ENCODE results near the gene PALM.
"Not testable (repeated sequence)": the region's sequence is repeated elsewhere in the genome, so short reads cannot be mapped to it uniquely, and the experiment has no call there.

PALM gene

DNA sequence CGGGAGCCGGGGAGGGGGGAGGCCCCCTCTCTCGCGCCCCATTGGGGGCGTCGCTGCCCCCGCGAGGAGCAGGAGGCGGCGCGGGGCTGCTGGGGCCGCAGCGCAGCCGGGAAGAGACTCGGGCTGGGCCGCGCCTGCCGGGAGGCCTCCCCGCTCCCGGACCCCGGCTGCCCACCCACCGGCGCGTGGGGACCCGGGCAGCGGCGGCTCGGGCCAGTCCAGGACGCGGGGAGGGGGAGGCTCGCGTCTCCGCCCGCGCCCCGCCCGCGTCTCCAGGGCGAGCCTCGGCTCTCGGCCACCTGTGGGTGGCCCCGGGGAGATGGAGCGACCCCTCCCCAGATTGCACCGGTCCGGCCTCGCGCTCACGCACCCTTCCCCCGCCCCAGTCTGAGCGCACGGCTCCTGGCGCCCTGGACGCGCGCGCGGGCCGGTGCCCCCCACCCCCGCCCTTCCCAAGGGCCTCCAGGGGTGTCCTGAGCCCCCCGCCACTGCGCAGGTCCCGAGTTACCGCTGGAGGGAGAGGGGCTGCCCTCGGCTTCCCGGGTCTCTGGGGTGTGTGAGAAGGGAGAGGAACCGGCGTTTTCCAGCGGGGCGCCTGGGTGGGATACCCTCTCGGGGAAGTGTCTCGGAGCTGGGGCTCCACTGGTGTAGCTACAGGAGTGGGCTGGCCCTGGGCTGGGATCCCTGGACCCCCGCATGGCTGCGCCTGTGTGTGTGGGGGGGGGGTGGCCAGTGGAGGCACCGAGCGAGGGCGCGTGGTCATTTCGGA lies 645 bp downstream of the PALM start:
- no peak for DNase-seq

DNA sequence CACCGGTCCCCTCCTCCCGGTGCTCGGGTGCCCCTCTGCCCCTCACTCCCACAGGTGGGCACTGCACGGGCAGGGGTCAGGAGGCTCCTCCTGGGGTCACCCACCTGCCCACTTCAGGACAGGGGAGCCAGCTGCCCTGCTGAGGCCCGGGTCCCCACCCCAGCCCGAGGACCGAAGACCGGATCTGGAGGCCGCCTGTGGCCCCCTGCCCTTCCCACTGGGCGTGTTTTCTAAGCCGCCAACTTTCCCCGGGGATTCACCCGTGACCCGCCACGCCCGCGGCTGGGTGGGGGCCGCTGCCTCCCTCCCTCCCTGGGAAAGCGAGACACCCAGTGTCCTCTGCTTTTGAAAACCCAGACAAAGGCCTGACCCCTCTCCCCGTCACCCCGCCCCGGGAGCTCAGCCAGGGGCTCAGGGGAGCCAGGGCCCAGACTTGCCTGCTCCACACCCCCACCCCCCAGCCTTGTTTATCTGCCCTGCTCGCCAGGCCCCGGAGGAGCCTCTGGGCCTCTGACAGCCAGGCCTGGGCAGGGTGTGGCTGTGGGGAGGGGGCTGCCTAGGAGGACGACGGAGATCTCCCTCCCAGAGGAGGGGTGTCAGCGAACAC lies 1.3 kb downstream of the PALM start:
- no peak for DNase-seq

DNA sequence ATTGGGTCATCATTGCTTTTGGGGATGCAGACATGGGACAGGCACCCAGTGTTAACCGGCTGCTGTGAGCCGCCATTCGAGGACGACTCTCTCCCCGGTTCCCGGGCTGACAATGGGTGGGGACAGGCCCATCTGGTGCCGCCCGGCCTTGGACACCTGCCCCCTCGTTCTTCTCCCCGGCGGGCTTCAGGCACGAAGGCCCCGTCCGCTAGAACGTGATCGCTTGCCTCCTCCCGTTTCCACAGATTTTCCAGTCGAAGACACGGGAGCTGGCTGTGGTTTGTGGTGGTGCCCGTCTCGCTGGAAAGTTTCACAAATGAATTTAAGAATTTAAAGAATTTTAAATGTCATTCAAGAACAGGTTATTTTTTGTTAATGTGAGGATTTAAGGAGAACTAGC lies 2.0 kb downstream of the PALM start:
- no peak for DNase-seq

DNA sequence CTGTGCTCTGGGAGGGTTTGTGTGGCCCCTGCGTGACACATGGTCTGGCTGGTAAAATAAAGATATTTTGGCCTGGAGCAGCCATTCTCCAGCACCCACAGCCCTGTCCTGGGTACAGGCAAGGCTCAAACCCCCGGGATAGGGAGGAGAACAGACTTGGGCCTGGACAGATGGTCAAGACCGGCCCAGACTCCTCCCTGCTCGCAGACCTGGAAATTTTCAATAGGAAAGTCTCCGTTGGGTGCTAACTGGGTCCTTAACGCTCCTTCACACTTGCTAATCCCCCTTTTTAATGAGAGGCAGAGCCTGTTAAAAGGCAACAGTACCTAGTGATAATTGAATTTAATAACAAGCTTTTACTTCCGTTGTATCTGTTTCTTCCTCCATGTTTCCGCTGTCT lies 2.5 kb downstream of the PALM start:
- DNase-seq, result no peak

DNA sequence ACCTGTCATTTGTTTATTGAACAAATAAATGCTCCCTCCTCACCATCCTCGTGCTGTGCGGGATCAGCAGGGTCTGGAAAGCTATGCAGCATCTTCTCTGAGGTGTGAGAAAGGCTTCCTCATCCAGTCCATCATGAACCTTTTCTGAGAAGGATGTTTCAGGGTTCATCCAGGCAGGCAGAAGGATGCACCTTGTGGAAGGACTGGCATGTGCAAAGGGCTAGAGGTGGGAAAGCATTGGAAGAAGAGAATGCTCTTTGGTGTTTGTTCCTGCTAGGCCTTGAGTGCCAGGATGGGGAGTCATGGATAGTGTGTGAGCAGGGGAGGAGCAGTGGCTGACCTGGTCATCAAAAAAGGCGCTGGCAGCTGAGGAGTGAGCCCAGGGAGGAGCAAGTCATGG lies 6.6 kb downstream of the PALM start:
- no peak for DNase-seq

DNA sequence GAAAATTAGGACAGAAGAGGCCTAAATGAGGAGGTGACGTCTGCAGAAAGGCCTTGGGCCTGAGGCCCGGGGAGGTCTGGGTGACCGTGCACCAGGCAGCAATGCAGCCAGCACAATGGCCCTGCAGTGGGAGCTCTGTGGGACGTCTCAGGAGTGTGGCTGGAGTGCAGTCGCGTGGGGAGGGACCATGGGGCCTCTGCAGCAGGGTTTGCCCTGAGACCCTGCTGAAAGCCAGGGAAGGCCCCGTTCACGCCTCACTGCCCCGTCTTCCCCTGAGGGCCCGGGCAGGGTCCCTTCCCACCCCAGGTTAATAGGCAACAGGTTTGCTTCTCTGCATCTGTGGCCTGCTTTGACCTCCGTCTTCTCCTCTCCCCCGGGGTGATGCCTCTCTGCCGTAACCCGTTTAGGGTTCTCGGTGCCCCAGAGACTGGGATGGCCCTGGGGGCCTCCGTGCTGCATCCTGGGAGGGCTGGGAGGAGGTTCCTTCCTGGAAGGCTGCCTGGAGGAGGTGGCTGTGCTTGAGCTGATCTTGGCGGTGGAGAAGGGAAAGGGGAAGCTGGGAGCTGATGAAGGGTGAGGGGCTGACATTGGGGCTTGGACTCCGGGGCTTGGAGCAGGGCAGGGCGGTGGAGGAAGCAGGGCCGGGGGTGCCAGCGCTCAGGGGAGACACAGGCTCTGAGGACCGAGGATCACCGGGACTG lies 9.7 kb downstream of the PALM start:
- no peak for DNase-seq

DNA sequence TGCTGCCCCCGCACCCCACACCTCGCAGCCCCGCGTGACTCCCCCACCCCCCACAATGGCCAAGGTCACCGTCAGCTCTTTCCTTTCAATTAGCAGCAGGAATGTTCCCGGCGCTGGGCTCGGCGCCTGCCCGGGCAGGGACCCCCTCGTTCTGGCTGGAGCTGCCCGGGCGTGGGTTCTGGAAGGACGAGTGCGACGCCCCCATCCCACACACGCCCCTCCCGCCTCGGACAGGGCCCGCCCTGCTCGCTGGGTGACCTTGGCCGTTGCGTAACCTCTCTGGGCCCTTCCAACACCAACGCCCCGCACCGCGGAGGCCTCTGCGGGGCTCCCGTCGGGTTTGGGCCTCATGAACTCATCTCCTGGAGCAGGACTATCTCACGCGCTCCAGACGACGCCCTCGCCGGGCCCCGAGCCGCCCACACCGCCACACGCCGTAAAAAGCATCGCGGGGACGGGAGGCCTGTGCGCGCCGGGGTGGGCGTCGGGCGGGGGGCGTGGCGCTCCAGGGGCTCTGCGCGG lies 10.3 kb downstream of the PALM start:
- DNase-seq, result no peak

DNA sequence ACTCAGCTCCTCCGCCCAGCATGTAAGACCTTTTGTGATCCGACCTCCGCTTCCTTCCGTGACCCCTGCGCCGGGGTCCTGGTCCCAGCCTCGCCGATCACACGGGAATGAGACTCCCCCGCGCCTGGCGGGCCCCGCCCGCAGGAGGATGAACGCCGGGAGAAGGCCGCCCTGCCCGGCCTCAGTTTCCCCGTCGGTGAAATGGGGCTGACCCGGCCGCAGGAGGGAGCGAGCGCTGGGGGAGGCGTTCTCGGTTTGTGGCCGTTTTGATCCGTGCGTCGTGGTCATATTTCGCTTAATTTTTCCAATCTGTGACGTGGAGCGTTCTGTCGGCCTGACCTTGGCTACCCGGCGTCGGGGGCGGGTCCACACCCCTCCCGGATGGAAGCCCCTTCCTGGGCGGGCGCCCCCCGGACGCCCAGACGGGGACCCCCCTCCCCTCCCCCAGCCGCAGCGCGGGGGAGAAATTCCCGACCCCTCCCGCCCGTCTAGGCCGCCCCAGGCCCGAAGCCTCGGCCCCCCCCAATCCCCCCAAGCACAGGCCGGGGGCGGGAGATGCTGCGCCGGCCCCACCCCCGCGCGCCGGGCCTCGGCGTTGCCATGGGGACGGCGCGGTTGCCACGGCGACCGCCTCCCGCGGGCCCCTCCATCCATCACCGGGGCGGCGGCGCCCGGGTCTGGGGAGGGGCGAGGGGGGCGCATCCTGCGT lies 11.1 kb downstream of the PALM start:
- DNase-seq, result no peak

DNA sequence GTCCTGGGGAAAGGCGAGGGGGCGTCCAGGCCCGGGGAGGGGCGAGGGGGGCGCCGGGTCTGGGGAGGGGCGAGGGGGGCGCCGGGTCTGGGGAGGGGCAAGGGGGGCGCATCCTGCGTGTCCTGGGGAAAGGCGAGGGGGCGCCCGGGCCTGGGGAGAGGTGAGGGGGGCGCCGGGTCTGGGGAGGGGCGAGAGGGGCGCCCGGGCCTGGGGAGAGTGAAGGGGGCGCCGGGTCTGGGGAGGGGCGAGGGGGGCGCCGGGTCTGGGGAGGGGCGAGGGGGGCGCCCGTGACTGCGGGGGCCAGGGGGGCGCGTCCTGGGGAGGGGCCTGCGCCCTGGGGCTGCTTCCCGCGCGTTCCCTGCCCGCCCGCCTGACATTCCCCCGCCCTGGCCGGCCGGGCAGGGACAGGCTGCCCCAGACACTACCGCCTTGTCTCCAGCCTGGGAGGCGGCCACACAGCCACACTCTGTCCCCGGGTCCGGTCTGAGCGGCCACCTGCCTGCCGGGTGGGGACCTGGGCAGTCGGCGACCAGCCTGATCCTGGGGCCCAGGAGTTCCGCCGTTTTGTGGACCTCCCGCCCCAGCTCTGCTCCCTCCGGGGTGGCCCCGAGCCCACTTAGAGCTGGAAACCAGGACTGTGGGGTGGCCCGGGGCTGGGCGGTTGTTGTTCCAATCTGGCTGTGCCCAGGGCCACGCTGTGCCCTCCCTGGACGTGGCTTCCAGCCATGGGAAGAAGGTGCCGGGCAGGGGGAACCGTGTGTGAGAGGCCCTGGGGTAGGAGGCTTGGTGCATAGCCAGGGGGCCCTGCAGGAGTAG lies 11.8 kb downstream of the PALM start:
- no peak for DNase-seq

DNA sequence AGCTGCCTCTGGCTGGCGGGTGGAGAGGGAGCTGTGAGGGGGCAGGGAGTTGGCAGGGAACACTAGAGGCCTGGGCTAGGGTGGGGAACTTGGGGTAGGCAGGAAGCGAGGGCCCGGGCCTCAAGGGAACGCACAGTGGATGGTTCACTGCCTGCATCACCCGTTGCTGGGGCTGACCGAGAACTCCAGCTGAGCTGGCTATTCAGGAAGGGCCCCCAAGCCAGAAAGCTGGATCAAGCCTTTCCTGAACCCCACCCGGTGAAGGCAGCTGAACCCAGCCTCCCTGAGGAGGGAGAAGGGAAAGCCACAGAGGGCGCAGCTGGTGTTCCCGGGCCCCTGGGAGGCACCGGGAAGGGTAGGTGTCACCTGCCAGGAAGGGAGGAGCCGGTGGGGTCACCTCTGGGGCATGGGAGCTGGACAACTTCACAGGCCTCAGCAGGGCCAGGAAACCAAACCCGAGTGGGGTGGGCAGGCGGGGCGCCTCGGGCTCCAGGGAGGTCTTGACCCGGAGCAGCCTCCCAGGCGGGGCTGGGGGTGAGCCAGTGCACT lies 13.9 kb downstream of the PALM start:
- no peak for DNase-seq

DNA sequence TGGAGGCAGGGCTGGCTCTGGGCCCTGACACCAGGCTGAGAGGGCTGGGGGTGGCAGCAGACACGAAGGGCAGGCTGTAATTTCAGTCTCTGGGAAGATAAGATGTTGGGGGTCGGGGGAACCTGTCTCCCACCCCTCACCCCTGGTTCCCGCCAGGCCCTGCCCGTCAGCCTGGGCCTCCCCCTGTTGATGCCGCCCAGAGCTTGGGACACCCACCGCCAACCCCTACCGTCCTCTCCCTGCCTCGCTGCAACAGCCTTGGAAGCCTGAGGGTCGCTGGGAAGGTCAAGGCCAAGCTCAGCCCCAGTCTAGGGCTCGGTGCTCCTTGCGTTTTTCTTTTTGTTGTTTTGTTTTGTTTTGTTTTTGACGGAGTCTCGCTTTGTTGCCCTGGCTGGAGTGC lies 14.5 kb downstream of the PALM start:
- no peak for DNase-seq

DNA sequence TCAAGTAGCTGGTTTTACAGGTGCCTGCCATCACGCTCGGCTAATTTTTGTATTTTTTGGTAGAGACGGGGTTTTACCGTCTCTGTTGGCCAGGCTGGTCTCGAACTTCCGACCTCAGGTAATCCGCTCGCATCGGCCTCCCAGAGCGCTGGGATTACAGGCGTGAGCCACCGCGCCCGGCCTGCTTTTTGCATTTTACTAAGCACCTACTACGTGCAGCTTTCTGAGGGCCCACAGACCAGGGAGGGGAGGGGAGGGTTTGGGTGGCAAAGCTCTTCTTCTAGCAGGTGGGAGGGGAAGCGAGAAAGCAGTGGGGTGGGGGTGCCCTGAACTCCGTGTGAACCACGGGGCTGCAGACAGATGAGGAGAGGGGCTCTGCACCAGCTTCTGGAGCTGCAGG lies 15.0 kb downstream of the PALM start:
- DNase-seq, result no peak

DNA sequence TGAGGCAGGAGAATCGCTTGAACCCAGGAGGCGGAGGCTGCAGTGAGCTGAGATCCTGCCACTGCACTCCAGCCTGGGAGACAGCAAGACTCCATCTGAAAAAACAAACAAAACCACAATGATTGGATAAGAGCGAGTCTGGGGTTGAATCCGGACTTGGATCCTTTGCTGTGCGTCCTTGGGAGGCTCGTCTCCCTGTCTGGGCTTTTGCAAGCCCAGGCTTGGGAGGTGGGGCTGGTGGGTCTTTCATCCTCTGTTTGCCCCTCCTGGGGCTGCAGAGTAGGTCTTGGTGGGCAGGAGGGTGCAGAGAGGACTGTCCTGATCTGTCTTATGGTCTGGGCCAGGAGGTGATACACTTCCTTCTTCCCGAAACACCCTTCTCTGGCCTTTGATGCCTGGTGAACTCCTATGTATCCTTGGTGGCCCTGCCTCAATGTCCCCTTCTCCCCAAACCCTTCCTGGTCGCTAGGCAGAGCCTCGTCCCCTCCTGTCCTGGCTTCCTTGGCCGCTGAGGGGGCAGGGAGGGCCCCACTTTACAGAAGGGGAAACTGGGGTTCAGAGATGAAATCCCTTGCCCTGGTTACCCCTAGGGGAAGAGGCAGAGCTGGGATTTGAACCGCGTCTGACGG lies 16.8 kb downstream of the PALM start:
- DNase-seq, result no peak

DNA sequence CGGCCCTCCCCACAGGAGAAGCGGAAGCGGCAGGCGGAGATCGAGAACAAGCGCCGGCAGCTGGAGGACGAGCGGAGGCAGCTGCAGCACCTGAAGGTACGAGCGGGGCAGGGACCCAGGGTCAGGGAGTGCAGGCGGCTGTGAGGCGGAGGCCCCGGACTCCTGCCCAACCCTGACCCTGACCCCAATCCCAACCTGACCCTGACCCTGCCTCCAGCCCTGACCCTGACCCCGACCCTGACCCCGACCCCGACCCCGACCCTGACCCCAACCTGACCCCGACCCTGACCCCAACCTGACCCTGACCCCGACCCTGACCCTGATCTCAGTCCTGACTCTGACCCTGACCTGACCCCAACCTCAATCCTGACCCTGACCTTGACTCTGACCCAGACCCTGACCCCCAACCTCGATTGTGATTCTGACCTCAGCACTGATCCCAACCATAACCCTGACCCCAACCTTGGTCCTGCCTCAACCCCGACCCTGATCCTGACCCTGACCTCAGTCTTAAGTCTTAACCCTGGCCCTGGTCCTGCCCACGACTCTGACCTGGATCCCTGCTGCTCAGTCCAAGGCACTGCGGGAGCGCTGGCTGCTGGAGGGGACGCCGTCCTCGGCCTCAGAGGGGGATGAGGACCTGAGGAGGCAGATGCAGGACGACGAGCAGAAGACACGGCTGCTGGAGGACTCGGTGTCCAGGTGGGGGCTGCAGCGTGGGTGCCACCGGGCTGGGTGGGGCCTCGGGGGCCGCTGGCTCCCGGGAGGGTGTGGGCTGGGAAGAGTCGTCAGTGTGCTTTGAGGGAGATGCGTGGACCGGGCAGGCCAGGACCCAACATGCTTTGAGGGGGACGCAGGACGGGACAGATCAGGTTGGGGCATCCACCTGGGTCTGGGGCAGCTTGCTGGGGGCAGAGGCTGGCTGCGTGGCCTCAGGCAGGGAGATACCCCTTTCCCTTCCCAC lies 18.5 kb downstream of the PALM start:
- DNase-seq, result no peak

DNA sequence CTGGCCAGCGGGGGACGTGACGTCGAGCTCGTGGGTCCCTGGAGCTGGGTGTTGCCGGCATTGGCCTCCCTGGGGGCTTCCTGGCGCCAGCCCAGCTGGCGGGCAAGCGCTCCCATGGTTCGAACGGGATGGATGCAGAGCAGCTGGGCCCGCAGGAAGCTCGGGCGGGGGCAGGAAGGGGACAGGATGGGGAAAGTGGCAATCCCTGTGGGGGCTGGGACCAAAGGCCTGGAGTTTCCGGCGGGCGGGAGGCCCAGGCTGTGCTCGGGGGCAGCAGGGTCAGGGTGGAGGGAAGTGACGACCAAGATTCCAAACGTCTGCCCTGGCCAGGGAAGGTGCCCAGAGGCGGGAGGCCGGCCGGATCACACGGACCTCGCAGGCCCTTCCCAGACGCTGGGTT lies 19.3 kb downstream of the PALM start:
- DNase-seq, result no peak

DNA sequence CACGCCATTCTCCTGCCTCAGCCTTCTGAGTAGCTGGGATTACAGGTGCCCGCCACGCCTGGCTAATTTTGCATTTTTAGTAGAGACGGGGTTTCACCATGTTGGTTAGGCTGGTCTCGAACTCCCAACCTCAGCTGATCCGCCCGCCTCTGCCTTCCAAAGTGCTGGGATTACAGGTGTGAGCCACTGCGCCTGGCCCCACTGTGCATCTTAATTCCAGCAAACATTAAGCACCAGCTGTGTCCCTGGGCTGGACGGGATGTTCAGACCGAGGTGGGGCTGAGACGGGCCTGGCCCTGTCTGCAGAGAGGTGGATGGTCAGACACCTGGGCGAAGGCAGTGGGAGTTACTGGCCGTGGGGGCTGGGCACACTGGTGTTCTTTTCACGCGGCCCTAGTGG lies 20.8 kb downstream of the PALM start:
- DNase-seq, result not testable (repeated sequence)

DNA sequence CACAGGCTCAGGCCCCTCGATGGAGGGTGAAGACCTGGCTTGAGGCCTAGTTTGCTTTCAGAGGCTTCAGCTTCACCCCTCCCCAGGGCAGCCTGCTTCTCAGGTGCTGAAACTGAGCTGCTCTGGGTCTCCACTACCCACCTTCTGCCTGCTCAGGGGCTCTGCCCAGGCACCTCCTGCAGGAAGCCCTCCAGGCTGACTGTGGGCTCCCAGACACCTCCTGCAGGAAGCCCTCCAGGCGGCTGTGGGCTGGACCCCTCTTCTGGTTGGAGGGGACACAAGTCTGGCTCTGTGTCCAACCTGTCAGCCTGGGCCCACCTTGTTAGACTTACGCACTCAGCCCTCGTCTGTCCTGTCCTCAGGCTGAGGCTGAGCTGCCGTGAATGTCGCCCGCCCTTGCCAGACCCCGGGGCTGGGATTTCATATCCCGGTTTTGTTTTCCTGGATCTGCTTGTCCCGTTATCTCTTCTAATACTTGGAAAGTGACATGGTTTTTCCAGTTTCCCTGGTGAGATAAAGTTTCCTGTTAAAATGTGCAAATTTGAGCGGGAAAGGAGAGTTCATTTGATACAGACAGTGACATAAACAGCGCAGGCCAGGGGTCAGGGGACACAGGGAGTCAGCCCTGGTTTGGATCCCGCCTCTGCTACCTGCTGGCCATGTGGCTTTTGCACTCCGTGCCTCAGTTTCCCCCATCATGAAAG lies 21.4 kb downstream of the PALM start:
- no peak for DNase-seq

DNA sequence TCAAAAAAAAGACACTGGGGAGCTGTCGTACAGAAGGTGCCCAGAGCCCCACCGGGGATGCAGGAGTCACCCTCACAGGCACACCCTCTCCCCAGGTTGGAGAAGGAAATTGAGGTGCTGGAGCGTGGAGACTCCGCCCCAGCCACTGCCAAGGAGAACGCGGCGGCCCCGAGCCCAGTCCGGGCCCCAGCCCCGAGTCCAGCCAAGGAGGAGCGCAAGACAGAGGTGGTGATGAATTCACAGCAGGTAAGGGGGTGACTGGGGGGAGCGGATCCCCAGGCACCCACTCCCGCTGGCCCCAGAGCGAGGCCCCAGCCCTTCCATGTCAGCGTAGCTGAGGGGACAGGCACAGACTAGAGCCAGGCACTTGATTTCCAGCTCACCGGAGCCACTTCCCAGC lies 22.3 kb downstream of the PALM start:
- DNase-seq, result no peak

DNA sequence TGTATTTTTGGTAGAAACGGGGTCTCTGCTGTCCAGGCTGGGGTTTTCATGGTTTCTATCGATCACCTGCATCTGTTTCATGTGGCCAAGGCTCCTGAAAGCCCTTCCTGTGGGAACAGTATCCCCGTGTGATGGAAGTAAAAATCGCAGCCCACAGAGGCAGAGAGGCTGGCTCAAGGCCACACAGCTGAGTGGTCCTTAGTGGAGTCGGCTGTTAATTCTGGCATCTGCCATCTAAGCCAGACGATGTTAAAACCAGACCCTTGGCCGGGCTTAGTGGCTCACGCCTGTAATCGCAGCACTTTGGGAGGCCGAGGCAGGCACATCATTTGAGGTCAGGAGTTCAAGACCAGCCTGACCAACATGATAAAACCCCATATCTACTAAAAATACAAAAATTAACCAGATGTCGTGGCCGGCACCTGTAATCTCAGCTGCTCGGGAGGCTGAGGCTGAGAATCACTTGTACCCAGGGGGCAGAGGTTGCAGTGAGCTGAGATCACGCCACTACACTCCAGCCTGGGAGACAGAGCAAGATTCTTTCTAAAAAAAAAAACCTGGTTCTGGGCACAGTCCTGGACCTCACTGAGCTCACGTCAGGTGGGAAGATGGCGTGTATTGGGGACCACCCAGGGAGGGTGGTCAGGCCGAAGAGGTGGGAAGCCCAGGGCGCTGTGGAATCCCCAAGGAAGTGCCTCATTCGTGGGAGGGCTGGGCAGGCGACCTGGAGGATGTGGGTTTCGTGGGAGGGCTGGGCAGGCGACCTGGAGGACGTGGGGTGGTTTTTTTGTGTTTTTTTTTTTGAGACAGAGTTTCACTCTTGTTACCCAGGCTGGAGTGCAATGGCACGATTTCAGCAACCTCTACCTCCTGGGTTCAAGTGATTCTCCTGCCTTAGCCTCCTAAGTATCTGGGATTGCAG lies 23.7 kb downstream of the PALM start:
- no peak for DNase-seq

All from activated gamma-delta T cell treated with Interleukin-2 at 50 U/mL for 16 hours (primary cell).